Activated T-cell treated with anti-CD3 and anti-CD28 coated beads for 24 hours (primary cell): ENCODE measurements around the gene TRIO.

Experiments used
- DNase-seq: peaks from one replicate; pipeline ENCODE4 v3.0.0-alpha.2; 2020; ENCODE audit warnings: low read depth

TRIO gene

DNA sequence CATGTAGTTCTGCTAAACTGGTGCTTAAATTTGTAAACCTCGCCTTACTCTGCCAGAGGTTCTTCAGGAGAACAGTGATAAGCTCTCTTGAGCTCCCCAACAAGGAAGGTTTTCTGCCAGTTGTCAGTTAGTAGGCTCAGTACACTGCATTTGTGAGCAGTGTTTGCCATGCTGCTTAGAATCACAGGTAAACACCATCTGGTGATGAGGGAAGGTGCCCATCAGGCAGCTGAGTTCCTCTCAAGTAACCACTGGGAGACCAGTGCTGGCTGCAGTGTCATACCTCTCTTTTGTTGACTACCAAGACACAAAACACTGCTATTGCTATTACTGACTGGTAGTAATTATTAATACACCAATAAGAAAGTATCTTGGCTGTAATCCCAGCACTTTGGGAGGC lies 252.3 kb downstream of the TRIO start:
- no peak for DNase-seq

DNA sequence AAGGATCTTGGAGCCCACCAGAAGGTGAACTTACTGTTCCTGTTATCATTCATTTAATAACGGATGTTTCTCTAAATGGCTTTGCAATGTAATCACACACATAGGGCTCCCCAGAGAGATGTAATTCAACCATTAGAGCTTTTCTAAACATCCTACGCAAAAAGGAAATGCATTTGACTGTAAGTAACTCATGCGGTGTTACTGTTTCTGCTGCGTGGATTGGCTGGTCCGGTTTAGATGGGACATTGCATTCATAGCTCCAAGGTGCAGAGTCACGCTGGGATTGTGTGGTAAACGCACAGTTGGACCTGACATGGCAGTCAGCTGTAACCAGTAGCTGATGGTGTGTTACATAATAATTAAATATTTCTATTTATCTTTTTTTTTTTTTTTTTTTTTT lies 252.9 kb downstream of the TRIO start:
- no peak for DNase-seq

DNA sequence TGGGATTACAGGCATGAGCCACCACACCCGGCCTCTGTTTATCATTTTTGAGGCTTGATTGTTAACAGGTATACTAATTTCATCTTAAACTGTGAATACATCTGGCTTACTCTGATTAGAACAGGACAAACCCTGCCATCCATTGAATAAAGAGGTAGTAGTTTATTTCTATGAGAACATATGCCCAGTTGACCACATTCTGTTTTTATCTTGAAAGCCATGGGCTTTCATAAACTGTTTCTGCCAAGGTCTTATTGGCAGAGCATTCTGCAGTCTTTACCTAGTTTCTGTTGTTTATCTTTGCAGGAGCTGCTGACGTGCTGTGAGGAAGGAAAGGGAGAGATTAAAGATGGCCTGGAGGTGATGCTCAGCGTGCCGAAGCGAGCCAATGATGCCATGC lies 253.6 kb downstream of the TRIO start:
- no peak for DNase-seq

DNA sequence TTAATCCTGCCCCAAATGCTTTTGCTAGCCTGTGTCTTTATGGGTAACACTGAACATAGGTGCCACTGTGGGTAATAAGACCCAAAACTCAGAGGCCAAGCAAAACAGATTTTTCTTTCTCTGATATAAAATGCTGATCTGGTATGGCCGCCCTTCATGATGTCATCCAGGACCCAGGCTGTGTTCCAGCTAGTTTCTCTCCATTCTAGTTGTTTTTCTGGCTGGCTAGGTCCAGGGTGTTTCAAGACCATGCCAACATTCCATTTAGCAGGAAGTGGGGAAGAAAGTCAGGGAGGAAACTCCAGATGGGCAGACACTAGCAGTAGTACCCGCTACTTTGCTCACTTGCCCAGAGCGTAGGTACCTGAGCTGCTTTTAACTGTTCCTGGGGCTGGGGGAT lies 254.6 kb downstream of the TRIO start:
- no peak for DNase-seq

DNA sequence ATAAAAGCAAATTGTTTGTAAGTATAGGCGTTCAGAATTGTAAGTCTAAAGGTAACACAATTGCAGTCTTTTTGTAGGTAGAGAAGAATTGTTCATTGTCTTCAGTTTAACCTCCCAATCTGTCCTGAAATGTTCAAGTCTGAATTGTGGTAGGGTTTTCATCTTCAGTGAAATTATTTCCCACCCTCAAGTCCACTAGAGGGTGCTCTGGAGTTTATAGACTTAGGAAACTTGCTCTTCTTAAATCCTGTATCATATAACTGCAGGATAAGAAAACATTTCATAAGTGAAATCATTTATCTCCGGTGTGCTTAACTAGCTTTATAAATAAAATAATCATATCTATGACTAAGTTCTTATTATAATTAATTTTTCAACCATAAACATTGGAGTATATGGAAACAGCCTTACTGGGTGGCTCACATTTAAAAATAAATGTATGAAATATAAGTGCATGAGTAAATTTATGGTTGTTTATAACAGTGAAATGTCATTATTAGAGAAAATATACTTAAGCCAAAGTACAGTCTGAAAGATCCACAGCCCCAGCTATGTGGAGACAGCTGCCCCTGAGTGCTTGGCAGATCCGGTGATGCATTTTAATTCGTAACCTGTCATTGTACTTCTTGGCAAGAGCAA lies 256.0 kb downstream of the TRIO start:
- DNase-seq: no peak

DNA sequence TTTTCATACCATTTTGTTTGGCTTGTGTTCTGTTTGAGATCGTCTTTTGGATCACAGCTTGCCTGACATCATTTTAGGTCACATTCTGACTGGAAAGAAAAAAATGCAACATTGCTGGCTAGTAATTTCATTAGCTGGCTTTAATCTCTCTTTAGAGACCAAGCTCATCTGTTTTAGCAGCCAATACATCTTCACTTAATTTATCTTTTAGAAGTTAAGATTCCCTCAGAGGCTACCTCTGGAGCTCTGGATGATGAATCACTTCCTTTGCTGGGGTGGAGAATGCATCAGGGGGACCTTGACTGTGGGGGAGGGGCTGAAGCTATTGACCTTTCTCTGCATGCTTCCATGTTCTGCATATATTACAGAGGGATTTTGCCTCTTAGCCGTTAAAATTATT lies 256.9 kb downstream of the TRIO start:
- DNase-seq: no peak

DNA sequence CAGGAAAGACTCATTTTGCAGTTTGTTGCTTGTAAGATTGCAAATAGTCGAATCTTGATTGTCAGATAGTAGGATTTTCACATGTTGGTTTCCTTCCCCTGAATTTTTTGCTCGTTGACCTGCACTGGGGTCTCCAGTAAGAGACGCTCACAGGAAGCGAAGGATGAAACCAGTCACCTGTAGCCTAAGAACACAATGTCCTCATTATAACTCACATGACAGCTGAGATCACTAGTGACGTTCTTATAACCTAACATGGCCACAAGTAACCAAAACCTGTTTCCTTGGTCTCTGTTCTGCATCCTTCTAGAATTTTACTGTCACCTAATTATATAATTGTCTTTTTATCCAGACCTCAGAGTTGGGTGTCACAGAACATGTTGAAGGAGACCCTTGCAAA lies 257.5 kb downstream of the TRIO start:
- DNase-seq: no peak

DNA sequence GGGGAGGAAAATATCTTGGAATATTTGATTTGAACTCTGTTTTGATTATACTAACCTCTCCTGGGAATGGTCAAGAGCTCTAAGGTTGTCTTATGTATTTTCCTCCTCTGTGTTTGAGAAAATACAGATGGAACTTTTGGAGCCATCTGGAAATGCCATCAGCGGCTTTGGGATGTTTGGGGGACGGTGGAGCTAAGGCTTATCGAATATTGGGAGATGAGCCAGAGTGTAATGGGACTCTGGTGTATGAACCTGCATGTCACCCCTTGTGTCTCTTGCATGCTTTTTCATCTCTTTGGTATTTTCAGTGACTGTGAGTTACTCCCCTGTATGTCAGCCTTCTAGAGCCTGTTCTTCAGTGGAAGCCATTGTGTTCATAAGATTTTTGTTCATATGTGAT lies 258.5 kb downstream of the TRIO start:
- DNase-seq: no peak

DNA sequence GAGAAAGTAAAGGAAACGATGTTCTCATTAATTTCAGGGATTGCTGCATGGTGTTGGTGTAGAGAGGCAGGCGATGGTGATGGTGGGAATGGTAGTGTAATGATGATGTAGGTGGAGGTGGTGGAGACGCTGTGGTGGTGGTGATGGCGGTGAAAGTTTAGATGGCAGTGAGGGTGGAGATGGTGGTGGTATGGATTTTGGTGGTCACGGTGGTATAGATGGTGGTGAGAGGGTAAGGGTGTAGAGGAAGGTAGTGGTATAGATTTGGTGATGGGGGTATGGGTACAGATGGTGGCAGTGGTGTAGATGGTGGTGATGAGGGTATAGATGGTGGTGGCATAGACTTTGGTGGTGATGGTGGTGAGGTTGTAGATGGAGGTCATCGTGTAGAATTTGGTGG lies 259.3 kb downstream of the TRIO start:
- no peak for DNase-seq

DNA sequence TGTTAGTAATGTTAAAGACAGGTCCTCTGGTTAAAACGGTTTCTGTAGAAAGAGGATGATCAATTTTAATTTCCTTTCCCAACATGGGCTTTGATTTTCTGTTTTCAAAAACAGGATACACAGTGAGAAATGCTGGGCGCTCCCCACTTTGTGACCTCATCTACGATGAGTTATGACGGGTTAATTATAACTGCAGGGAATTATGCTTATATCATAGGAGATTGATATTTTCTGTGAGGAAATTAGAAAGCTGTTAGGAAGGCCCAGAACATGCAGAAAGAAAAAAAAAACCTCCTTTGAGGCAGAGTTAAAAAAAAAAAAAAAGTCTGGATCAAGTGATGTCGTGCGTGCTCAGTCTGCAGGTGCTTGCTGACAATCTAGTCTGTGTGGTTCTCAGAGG lies 261.6 kb downstream of the TRIO start:
- DNase-seq: no peak

DNA sequence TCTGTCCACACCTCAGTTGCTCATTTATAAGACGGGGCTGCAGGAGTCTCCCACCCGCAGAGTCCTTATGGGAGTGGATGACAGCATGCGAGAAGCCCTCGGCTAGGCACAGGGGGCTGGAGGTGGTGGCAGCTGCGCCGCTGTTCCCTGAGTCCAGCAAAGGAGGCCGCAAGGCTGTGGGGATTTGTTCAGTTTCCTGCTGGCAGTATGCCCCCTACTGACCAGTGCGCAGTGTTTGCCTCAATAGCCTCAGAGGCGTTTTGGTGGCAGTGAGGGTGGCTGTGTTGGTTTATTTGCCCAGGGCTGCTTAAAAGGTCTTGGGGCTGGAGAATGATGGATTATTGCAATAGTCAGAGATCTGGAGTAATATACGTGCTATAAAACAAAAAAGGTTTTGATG lies 262.1 kb downstream of the TRIO start:
- DNase-seq: no peak

DNA sequence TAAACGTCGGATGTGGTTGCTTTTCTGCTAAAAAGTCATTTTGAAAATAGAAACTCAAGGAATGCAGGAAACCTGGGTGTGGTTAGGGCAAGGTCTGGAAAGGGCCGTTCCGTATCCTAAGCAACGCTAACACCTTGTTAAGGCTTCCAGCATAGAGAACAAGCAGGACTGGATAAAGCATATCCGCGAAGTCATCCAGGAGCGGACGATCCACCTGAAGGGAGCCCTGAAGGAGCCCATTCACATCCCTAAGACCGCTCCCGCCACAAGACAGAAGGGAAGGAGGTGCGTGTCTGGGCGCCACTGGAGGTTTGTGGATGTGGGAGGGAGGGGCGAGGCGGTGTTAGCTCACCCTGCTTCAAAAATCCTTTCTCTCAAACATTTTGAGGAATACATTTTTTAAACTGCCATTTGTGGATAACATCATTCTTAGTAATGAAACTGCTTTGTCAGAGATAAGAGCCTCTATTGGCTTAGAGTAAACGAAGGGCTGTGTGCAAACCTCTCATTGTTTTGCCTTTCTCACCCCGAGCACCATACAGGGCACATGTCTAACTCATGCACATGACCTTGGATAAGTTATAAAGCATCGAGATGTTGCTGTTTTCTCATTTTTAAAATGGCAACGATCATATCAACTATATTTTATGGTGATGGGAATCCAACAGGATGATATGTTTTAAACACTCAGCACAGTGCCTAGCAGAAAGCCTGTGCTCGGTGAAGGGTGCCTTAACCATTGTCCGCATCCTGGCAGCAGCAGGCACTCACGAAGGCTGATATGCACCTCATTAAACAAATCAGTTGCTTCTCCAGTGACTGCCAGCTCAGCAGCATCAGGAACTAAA lies 262.8 kb downstream of the TRIO start:
- DNase-seq: no peak

DNA sequence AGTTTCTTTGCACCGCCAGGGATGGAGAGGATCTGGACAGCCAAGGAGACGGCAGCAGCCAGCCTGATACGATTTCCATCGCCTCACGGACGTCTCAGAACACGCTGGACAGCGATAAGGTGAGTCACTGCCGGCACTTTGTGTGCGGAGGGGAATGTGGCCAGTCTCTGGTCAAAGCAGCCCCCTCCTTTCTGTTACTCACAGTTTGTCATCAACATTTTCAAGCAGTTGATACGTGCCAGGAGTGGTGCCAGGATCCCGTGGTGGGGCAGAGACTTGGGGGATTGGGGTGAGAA lies 263.4 kb downstream of the TRIO start:
- DNase-seq: no peak

DNA sequence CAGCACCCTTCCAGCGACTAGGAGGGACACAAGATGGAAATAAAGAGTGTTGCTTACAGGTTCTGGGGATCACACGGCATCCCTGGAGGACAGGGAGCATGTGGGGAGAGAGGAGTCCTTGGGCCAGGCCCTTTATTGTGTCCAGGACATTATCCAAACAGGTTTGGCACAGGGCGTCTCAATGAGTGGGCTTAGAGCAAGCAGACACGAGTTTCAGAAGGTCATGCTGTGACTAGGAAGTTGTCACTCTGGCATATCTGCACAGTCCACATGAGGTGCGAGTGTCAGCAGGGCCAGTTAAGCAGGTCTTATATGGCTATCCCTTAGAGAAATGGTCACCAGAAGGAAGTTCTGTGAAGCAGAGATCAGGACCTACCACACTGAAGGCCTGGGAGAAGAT lies 263.9 kb downstream of the TRIO start:
- no peak for DNase-seq

DNA sequence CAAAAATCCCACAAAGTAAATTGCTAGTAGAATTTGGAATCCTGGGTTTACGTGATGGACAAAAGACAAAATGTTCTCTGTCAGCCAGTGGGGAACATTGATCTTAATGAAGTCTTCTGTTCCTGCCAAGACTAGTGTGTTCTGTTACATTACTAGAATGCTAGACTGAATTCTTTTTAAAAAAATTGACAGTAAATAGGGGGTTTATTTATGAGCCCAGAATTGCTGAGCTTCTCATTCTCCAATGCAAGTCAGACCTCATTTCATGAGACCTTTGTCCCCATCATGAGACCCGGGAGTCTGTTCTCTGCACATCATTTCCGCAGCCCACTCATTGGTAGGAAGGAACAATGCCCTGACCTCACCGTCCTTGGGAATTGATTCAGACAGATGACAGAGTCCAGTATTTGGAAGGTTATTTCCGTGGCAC lies 264.6 kb downstream of the TRIO start:
- DNase-seq: no peak

DNA sequence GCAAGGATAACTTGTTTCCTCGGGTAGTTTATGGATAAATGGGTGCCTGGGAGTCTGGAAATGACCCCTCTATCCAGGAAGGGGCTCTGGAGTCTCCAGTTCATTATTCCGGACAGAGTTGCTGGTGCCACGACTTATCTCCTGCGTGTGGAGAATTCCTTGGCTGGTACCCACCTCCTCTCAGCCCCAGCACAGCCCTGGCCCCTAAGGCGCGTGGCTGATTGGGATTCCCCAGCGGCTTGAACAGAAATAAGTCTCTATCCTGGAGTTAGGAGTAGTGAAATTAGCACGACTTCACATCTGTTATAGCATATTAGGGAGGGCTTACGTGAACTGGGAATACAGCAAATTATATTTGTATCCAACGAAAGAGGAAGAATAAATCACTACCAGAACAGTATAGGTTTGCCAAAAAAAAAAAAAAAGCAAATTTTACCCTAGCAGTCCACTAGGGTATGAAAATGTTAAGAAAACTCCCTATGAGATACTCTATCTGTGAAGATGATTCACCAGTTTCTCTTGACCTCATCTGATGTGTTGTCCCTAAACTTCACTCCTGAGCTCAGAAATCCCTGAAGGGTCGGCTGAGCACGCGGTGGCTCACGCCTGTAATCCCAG lies 265.9 kb downstream of the TRIO start:
- DNase-seq: no peak

DNA sequence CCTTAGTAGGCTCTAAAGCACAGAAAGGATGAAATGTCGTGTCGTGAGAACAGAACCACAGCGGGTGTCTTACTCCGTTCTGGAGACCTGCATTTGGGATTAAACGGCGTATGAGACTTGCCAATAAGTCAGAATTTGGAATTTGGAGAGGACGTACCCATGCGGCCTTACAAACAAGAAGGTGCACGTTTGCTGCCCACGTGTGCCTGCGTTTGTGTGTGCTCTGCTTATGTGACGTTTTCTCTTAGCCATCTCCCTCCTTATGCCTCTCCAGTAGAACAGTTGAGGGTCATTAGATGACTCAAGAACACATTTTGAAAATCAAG lies 266.9 kb downstream of the TRIO start:
- no peak for DNase-seq

DNA sequence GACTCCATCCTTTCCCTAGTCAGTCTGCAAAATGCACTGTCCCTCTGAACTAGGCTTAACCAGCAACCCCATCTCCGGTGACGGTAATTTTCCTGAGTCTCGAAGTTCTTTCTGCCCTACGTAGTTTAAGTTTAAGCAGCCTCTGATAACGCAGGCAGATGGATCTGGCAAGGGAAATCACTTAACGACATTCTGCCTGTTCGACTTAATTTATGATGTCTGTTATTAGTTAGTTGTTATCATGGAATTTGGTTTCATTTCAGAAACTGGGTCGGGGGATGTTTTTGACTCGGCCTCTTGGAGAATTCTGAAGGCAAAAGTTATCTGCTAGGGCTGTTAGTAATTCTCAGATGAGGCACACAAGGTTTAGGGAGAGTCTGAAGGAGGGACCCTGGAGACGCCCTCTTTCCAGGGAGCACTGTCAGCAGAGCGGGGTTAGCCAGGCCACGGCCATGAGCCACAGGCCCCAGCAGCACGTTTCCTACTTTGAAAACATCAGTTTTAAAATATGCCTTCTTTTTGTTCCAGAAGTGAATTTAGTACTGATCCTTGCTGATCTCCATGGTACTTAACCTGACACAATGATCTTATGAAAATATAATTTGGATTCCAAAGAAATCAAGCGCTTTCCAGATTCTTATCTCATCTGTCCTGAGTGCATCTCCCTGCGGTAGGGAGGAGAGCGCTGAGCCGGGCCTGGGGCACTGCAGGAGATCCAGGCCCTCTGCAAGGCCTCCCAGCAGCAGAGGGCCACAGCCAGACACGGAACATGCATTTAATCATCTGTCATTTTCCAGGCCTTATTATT lies 267.5 kb downstream of the TRIO start:
- DNase-seq: no peak

DNA sequence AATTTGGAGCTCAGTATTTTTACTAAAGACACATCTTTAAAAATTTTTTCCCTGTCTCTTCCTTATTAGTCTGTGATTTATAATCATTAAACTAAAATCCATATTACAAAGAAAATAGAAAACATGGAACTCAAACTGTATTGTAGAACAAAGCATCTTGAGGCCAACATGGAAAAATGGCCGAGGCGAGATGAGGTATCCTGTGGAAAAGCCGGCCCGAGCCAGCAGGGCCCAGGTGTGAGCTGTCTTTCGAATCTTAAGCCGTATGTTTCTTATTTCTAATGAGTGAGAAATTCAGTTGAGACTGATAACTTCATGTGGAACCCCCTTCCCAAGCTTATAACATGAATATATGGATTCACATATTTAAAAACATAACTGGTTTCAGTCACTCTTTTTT lies 268.1 kb downstream of the TRIO start:
- DNase-seq: no peak

DNA sequence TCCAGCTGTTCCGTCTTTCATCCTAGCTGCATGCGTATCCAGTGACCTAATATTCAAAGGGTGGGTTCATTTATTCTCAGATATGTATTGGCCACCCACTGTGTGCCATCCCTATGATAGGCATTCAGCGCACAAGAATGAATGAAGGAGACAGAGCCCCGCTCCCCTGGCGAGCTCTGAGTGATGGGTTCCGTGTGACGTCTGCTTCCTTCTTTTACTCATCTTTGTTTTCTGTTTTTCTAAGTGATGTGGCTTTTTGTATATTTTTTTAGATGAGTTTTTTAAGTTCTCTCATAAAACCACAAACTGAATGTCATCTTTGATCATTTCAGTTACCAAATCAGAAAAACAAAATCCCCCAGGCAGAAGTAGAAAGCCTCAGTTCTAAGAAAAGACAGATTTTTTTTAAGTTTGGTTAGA lies 270.2 kb downstream of the TRIO start:
- DNase-seq: no peak

DNA sequence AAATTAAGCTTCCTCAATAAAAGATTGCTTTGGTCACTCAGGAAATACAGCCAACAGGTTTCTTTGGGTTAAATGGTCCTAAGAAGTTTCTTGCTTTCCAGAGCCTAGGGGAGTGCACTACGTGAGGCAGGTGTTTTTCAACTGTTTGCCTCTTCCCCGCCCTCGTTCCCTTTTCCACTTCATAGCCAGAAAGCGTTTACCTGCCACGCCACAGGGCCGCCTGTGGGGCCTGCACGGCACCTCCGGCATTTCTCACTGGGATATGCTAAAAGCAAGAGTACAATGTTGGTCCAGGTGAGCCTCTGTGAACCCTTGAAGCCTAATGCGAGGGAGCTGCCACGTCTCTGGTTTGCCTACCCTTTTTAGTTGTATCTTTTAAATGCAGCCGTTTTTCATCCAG lies 270.9 kb downstream of the TRIO start:
- no peak for DNase-seq

DNA sequence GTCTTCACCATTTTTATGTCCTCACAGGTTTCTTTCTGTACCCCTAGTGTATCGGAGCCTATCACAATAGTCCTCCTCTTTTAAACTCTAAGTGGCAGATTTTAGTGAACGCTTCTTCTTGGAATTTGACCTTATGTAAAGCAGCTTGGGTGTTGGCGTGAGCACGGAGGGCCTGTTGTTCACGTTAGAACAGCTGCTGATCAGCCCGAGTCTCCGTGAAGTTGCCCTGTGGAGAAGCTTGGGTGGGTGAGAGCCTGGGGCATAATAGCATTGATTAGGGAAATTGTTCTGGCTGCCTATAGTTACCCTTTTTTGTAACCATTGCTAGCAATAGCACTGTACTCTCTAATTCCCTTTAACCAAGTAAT lies 271.5 kb downstream of the TRIO start:
- DNase-seq: no peak
